Measurements from ENCODE around the gene CYB5D1.

- TF ChIP-seq CTCF (IDR thresholded peaks at IDR 0.05), result no peak
- TF ChIP-seq EP300 (IDR thresholded peaks at IDR 0.05), result no peak
Observed at GRCh38 chr17:7856011-7856810, 1.6 kb upstream of the CYB5D1 start.

Measured in sigmoid colon (tissue), 4 donors.